Left forelimb (tissue), 1 donor: ENCODE data around the gene SPTBN1.
"Not testable (repeated sequence)": the region's sequence is repeated elsewhere in the genome, so short reads cannot be mapped to it uniquely, and the experiment has no call there.

ENCODE experiments used
- DNase-seq: peaks from one replicate; pipeline ENCODE4 v3.0.0-alpha.2; 2018; ENCODE audit warnings: low spot score

The SPTBN1 gene

GRCh38 chr2:54502731-54503130 is 46.6 kb downstream of the SPTBN1 start:
- no peak for DNase-seq

GRCh38 chr2:54503192-54503591 is 47.1 kb downstream of the SPTBN1 start:
- no peak for DNase-seq

DNA sequence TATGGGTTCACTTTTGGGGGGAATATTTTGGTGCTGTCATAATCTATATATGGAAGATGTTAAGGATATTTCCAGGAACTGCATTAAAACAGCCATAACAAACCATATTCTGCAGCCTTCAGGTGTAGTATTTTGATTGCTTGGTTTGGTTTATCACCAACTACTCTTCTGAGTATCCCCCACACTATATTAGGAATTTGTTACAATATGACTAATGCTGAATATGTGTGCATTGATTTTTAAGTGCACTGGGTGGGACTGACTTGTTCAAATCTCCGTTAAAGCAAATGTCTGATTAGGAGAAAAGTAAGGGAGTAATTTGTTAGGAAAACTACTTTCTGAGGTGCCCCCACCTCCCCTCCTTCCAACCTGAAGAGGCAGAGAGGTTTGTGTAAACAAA is 47.7 kb downstream of the SPTBN1 start:
- DNase-seq, result no peak

- DNase-seq, result no peak
These were observed 48.7 kb downstream of the SPTBN1 start for GRCh38 chr2:54504866-54505265.

DNA sequence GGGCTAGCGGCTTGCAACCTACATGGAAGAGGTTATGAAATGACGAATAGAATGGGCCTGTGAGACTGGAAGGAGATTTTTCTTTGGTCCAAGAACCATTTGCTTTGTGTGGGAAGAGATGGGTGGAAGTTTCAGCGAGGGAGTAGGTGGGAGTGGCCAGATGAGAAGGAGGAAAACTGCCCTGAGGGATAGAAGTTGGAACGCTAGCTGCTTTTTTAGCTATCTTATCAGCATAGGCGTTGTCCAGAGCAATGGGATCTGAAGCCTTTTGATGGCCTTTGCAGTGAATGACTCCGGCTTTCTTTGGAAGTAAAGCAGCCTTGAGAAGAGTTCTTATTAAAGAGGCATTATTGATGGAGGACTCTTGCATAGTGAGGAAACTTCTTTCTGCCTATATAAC is 52.4 kb downstream of the SPTBN1 start:
- no peak for DNase-seq

GRCh38 chr2:54509043-54509442 is 52.9 kb downstream of the SPTBN1 start:
- not testable (repeated sequence) for DNase-seq

DNA sequence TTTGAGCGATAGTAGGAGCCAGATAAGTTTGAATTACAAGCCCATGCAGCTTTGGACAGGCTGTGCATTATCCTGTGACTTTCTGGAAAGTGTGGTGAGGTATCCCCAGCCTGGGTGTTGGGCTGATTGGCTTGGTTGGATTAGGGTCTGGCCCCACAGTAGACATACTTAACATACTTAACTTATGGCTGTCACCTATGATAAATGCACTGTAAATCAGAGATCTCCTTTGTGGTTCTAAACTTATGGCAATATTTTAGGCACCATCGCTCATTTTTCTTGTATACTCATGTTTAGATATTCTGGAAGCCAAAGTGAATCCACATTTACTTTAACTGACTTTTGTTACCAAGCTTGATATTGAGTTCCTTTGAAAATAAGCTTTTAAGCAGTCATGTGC is 54.8 kb downstream of the SPTBN1 start:
- no peak for DNase-seq

- DNase-seq, result no peak
These were observed 56.1 kb downstream of the SPTBN1 start for GRCh38 chr2:54512183-54512582.

GRCh38 chr2:54512663-54513362 is 56.7 kb downstream of the SPTBN1 start:
- DNase-seq, result no peak

- DNase-seq, result no peak
These were observed 57.2 kb downstream of the SPTBN1 start for GRCh38 chr2:54513363-54513715.

GRCh38 chr2:54514822-54515569 is 58.9 kb downstream of the SPTBN1 start:
- DNase-seq, result no peak

GRCh38 chr2:54516842-54517241 is 60.7 kb downstream of the SPTBN1 start:
- no peak for DNase-seq

DNA sequence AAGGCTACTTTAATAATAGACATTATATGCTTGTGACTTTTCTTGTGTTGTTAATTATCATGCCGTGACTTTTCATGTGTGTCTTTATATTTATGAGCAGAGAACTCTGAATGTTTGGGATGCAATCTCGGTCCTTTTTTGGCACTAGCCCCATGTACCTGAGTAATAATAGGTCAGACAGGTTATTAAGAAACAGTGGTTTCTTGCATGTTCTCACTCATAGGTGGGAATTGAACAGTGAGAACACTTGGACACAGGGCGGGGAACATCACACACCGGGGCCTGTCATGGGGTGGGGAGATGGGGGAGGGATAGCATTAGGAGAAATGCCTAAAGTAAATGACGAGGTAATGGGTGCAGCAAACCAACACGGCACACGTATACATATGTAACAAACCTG is 61.9 kb downstream of the SPTBN1 start:
- DNase-seq, result not testable (repeated sequence)

DNA sequence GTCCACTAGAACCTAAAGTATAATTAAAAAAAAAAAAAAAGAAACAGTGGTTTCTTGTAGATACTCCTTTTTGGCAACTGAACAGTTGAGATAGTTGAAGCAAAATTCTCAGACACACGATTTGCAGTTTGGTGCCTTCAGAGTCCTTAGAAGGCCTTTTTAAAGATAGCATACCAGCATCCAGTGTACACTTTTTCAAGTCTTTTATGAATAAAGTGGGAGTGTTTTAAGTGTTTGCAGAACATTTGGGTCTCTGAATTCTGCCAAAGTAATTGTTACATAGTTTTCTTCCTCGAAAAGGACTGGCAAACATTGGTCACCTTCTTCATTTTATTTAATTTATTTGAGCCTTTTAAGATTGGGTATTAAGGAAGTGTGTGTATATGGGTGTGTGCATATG is 62.3 kb downstream of the SPTBN1 start:
- DNase-seq, result no peak

DNA sequence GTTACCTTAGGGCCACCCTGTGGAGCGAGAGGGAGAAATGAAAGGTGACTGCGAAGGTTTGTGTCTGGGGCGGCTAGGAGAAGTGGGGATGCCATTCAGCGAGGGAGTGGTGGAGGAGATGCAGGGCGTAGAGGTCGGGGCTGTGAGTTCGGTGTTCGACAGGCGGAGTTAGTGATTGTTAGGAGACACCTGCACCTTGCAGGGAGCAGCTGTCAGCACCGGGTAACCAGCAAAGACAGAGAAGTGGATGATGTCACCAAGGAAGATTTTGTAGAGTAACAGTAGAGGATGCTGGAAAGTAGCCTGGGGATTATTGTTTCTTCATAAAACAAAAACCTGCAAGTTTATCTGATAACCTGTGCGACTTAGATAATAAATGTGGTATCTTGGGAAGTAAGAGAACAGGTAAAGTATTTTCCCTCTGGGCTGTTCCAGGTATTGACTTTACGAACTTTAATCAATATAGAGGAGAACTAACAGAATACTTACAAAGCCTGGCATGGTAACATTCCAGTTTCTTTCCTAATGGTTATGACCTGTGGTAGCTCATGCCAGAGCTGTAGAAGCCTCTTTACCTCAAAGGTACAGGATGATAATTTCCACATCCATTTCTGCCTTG is 63.8 kb downstream of the SPTBN1 start:
- DNase-seq, result no peak

GRCh38 chr2:54520687-54521086 is 64.6 kb downstream of the SPTBN1 start:
- no peak for DNase-seq

DNA sequence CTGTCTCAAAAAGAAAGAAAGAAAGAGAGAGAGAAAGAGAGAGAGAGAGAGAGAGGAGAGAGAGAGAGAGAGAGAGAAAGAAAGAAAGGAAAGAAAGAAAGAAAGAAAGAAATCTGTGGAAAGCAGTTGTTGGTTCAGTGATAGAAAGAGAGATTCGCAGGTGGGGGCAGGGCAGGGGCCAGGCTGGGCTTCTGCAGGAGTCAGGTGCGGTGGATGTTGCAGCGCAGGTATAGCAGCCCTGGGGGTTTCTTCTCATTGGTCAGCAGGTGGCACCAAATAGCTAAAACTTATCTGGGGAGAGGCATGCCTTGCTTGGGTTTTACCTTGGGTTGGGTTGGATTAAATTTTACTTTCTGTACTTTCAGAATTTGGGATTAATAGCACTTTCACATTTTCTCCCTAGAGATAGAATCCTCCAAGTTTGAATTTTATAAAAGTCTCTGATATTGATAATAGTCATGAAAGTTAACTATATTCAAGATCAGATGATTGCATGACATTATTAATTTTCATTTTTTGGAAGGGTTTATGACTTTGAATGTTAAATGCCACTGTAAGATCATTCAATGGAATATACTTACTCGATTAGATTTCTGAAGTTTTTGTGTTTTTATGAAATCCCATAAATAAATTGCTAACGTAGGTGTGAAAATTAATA is 66.6 kb downstream of the SPTBN1 start:
- DNase-seq, result no peak

DNA sequence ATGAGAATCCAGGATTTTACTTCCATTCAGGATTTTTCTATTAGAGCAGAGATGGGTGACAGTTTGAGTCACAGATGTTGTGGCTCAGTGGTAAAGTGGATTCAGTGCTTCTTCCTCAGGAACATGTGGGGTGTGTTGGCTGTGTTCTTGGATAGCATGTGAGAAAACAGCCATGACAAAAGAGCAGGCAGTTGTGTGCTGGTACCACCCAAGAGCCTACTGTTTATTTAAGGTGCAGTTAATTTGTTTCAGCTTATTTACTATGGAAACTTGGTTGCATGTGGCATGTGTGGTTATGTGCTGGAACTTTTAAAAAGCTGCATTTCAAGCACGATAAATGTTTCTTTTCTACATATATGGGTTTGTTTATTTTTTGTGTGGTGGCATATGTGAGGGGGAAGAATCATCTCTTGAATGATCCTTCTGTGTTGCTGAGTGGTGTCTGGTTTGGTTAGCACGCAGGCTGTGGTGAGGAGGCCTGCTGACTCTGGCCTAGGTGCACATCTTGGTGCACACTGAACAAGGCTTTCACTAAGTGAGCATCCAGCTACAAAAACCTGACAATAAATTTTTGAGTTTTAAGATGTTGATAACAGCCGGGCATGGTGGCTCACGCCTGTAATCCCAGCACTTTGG is 67.3 kb downstream of the SPTBN1 start:
- no peak for DNase-seq

GRCh38 chr2:54524226-54524991 is 68.3 kb downstream of the SPTBN1 start:
- no peak for DNase-seq

DNA sequence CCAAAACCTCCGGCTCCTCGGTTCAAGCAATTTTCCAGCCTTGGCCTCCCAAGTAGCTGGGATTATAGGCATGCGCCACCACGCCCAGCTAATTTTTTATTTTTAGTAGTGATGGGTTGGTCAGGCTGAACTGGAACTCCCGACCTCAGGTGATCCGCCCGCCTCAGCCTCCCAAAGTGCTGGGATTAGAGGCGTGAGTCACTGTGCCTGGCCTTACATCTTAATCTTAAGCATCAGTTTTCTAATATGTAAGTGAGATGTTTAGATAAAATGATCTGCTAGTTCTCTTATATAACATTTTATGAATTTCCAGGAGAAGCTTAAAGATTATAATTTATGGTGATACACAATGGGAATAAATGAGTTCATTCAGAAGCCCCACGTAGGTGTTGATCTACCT is 69.2 kb downstream of the SPTBN1 start:
- no peak for DNase-seq

- DNase-seq, result no peak
These were observed 70.2 kb downstream of the SPTBN1 start for GRCh38 chr2:54526226-54526879.
